Caco-2 (cell line): ENCODE measurements around the gene KRT80. TPM values are rescaled to one million over a fixed set of nuclear protein-coding genes. Genes with fewer than 3 reads are reported as not detected.

ENCODE experiments used
- BruUV-seq: library from RNA; stranded (reverse); fragments of 400-500 nt; replicated peaks from 2 replicates; lab custom pipeline; 2021; lab: Mats Ljungman, UMichigan
- CTCF ChIA-PET: fragments of 300-600 bp; sonication (Branson Sonifier 250); formaldehyde crosslinking; loops from one replicate; lab custom pipeline; 2022; ENCODE audit warnings: antibody characterized with exemption; lab: Charles Lee
- POLR2A ChIA-PET: fragments of 300-600 bp; sonication (Branson Sonifier 250); formaldehyde crosslinking; loops from one replicate; lab custom pipeline; 2022; ENCODE audit warnings: antibody characterized with exemption; lab: Charles Lee
- DNase-seq, 2 experiments: peaks; one replicate each; pipeline versions ENCODE4 v3.0.0 to v3.0.0-alpha.2; 2020 to 2022
- H3K27me3 ChIP-seq: replicated peaks from 2 replicates; pipeline ENCODE4 v1.6.0; 2011; ENCODE audit warnings: low read length; ENCODE audit not compliant: control insufficient read depth, insufficient read depth
- H3K36me3 ChIP-seq: 2 replicates; pipeline ENCODE4 v1.5.1; 2011; ENCODE audit warnings: low read length; ENCODE audit not compliant: control insufficient read depth, insufficient read depth
- H3K4me1 ChIP-seq: fragments of 250-450 bp; sonication (Bioruptor Pico); 2 replicates; pipeline ENCODE4 v1.5.1; 2020; ENCODE audit warnings: mild to moderate bottlenecking
- H3K4me3 ChIP-seq: 2 replicates; pipeline ENCODE4 v1.5.1; 2011; ENCODE audit warnings: low read depth, mild to moderate bottlenecking, control low read depth, low read length
- H3K9me3 ChIP-seq: fragments of 250-450 bp; sonication (Bioruptor Pico); 2 replicates; pipeline ENCODE4 v1.5.1; 2020; ENCODE audit warnings: mild to moderate bottlenecking, moderate library complexity
- H3K27ac Mint-ChIP-seq: one replicate; pipeline ENCODE4 v1.8.0; 2022; ENCODE audit warnings: mixed read lengths; ENCODE audit not compliant: unreplicated experiment
- H3K27me3 Mint-ChIP-seq: one replicate; pipeline ENCODE4 v1.8.0; 2022; ENCODE audit warnings: mixed read lengths; ENCODE audit not compliant: insufficient read depth, unreplicated experiment
- H3K36me3 Mint-ChIP-seq: one replicate; pipeline ENCODE4 v1.8.0; 2022; ENCODE audit warnings: mild to moderate bottlenecking, mixed read lengths; ENCODE audit not compliant: insufficient read depth, unreplicated experiment
- H3K4me1 Mint-ChIP-seq: one replicate; pipeline ENCODE4 v1.8.0; 2022; ENCODE audit warnings: low read depth, mixed read lengths; ENCODE audit not compliant: unreplicated experiment
- H3K4me3 Mint-ChIP-seq: one replicate; pipeline ENCODE4 v1.8.0; 2022; ENCODE audit warnings: mild to moderate bottlenecking, moderate library complexity, mixed read lengths; ENCODE audit not compliant: unreplicated experiment
- H3K9me3 Mint-ChIP-seq: one replicate; pipeline ENCODE4 v1.8.0; 2022; ENCODE audit warnings: mixed read lengths; ENCODE audit not compliant: unreplicated experiment
- CTCF ChIP-seq, 2 experiments: fragments of 200-600 bp in 1 of 2; IDR thresholded peaks; 1 replicate in 1 of 2; 2 replicates in 1 of 2; pipeline versions ENCODE4 v1.5.1 to v1.8.0; 2011 to 2022; ENCODE audit warnings: antibody characterized with exemption in 1 of 2, control low read depth in 1 of 2, inconsistent platforms in 1 of 2, low read depth in 1 of 2, low read length in 1 of 2, mild to moderate bottlenecking in 1 of 2, moderate library complexity in 1 of 2; ENCODE audit not compliant: insufficient read depth in 1 of 2, severe bottlenecking in 1 of 2, unreplicated experiment in 1 of 2
- intact Hi-C: fragments of 100-400 bp; cut with micrococcal nuclease; formaldehyde crosslinking; loops from one replicate; pipeline ENCODE4 v1.10.0; 2022; ENCODE audit not compliant: unreplicated experiment
- total RNA-seq: library from RNA; stranded (reverse); gene quantifications from 2 replicates; pipeline ENCODE4 v1.2.3, GENCODE V29; 2022

Gene KRT80
- total RNA-seq, 1 experiment from 2014 or later = 0.29 TPM

- no peaks in the 10 kb centered on the region for H3K27me3 ChIP-seq
- peak; percentile 75 to 87 for TF ChIP-seq CTCF (IDR thresholded peaks at IDR 0.05; ENCODE audit: insufficient read depth in 1 of 2, low read depth in 1 of 2, low read length in 1 of 2, severe bottlenecking in 1 of 2, unreplicated experiment in 1 of 2)
- no peaks in the 10 kb centered on the region for H3K36me3 ChIP-seq
- H3K4me3 ChIP-seq = no peak overlapping the region
- Mint-ChIP-seq H3K27ac (no peak overlapping the region), H3K27me3 (no peaks in the 10 kb centered on the region), H3K36me3 (no peaks in the 10 kb centered on the region), H3K4me1 (peaks cover 38% of the 10 kb centered on the region), H3K4me3 (no peak overlapping the region), H3K9me3 (no peaks in the 10 kb centered on the region)
- no TSS peak for BruUV-seq
- H3K4me1 ChIP-seq = peaks cover 48% of the 10 kb centered on the region
- peak; percentile 67 to 84 for DNase-seq
- CTCF ChIA-PET = interaction anchor here (0.7 to 1.2 kb wide), 3 partner anchors 59 to 182 kb away, joined by 3 to 4 read pairs (median 3); no protein-coding TSS in a partner anchor
- H3K9me3 ChIP-seq = no peaks in the 10 kb centered on the region
- intact Hi-C loops = no loop called here
- POLR2A ChIA-PET = no interaction called here
Observed at GRCh38 chr12:52213564-52214420, 22.0 kb upstream of the KRT80 start.

- Histone ChIP-seq H3K4me1 (peaks cover 45% of the 10 kb centered on the region), H3K9me3 (no peaks in the 10 kb centered on the region), H3K36me3 (no peaks in the 10 kb centered on the region), H3K4me3 (no peak overlapping the region), H3K27me3 (no peaks in the 10 kb centered on the region)
- no peak overlapping the region for H3K27ac Mint-ChIP-seq
- no peaks in the 10 kb centered on the region for H3K9me3 Mint-ChIP-seq
- no peak overlapping the region for H3K4me3 Mint-ChIP-seq
- ChIA-PET POLR2A (no interaction called here), CTCF (interaction anchor here (0.7 to 1.3 kb wide), 4 partner anchors 56 to 183 kb away, joined by 3 to 4 read pairs (median 3); no protein-coding TSS in a partner anchor)
- intact Hi-C loops = no loop called here
- no peak for DNase-seq
- no peak for TF ChIP-seq CTCF (IDR thresholded peaks at IDR 0.05; ENCODE audit: insufficient read depth in 1 of 2, low read depth in 1 of 2, low read length in 1 of 2, severe bottlenecking in 1 of 2, unreplicated experiment in 1 of 2)
- peaks cover 38% of the 10 kb centered on the region for H3K4me1 Mint-ChIP-seq
- no peaks in the 10 kb centered on the region for H3K27me3 Mint-ChIP-seq
- BruUV-seq = no TSS peak
- H3K36me3 Mint-ChIP-seq = no peaks in the 10 kb centered on the region
Observed at GRCh38 chr12:52212701-52213563, 21.1 kb upstream of the KRT80 start.
